HG03457 (cell line): ENCODE results near the gene TNFSF13B.

Experiments used
- ATAC-seq: cut with Tn5 transposase; IDR thresholded peaks from one replicate; pipeline ENCODE4 v1.9.1; 2021; ENCODE audit warnings: moderate number of reproducible peaks; ENCODE audit not compliant: unreplicated experiment

Gene TNFSF13B

GRCh38 chr13:108345016-108345415, 75.5 kb downstream of the TNFSF13B start:
- ATAC-seq: no peak

- ATAC-seq: no peak
Measured at GRCh38 chr13:108346376-108346775, 76.9 kb downstream of the TNFSF13B start.

- no peak for ATAC-seq
Measured at GRCh38 chr13:108349269-108349668, 79.8 kb downstream of the TNFSF13B start.

GRCh38 chr13:108350579-108350978, 81.1 kb downstream of the TNFSF13B start:
- no peak for ATAC-seq

- ATAC-seq: no peak
Measured at GRCh38 chr13:108352599-108352998, 83.1 kb downstream of the TNFSF13B start.

- no peak for ATAC-seq
Measured at GRCh38 chr13:108357228-108357627, 87.7 kb downstream of the TNFSF13B start.
